H54 (cell line): Measurements from ENCODE around the gene SPON1.

Experiments
- DNase-seq: peaks from one replicate; pipeline ENCODE4 v3.0.0; 2011; ENCODE audit warnings: low spot score, mixed read lengths; ENCODE audit not compliant: insufficient read length
- FAIRE-seq: peaks from 3 replicates; lab custom pipeline; 2011; peaks lifted over from hg19 to GRCh38; lab: Jason Lieb, UNC
- POLR2A ChIP-seq: IDR thresholded peaks from 2 replicates; pipeline ENCODE4 v1.6.1; 2011; ENCODE audit warnings: low read depth, mild to moderate bottlenecking, low read length

Gene SPON1

DNA sequence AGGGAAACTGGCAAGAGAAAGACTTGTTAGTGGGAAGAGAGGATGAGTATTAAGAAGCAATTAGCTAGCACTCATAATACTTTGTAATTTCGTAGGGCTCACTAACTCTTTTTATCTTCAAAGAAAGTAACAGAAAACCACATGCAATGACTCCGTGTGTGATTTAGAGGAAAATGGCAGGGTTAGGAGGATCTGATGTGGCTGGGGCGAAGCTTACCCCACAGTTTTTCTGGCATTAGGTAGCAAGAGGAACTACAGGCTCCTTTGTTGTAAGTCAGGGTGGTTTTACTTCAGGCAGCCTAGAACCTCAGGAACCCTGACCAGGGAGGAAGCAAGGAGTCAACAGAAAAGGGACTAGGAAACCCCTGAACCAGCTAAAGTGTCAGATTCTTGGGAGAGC lies 89.7 kb downstream of the SPON1 start:
- no peak for DNase-seq
- FAIRE-seq: no peak
- no peak for TF ChIP-seq POLR2A

DNA sequence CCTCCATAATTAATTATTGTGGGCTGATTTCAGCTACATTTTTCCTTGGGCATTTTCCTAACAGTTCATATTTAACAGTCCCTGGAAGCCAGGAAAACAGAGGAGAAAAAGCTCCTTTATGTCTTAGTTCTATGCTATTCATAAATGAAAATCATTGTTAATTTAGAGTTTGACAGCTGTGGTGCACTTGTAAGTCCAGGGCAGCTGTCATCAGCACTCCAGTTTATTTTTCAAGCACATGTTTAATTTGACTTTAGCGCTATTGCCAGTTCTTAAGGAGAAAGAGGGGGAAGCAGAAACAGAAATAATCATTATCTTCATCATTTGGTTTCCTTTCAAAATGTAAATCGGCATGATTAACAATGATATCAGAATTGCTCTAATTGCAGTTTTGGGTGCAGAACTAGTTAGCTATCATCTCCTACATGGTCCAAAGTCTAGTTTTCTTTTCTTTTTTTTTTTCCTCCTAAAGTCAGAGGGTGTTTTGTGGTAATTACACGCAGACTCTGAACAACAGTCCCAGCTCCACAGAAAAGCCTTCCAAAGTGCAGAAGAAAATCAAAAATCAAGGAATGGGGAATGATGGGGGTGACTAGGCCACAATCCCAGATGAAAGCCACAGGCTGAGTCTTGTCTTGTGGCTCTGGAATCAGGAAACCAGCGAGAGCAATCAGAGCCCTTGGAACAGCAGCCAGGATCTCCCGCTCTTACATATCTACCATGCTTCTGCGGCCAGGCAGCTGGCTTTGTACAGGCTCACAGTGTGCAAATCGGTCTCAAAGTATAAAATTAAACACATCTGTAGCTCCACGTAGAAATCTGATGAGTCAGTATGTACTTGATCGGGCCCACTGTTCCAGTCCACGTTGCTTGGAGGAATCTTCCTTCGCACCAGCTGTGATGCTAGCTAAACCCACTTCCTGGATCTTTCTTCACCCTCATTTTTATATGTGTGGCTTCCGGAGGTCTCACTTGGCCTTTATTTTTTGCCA lies 91.9 kb downstream of the SPON1 start:
- no peak for DNase-seq
- no peak for TF ChIP-seq POLR2A
- no peak for FAIRE-seq

DNA sequence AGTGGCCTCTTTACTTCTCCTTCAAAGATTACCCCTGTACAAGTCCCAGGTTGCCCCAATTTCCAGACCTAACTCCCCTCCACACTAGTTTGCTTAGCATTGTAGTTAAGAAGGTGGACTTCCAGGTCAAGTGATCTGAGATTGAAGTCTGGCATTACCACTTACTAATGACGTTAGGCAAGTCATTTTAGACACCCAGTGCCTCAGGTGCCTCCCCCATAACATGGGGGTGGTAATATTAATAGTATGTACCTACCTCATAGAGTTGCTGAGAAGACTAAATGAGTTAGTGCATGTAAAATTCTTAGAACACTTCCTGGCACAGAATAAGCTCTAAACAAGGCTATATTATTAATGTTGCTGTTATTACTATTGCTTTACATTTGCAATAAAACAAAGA lies 93.4 kb downstream of the SPON1 start:
- no peak for TF ChIP-seq POLR2A
- FAIRE-seq: no peak

DNA sequence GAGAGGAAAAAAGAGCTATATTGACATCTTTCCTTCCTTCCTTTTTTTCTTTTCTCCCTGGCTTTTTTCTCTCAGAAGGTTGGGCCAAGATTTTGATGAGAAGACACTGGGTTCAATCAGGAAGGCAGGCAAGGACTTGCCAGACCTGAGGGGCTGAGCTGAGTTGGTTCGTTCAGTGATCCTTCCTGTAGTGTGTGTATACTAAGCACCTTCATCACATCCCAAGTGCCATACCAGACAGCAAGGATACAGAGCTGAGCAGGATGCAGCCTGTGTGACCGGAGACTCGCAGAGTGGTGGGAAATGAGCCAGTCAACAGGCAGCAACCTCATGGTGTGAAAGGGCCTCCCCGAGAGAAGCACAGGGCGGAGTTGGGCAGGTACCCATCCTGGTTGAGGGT lies 95.5 kb downstream of the SPON1 start:
- FAIRE-seq (no peak), DNase-seq (no peak)
- no peak for TF ChIP-seq POLR2A

More for the DNA sequence above, 93.4 kb downstream of the SPON1 start:
- no peak for DNase-seq

DNA sequence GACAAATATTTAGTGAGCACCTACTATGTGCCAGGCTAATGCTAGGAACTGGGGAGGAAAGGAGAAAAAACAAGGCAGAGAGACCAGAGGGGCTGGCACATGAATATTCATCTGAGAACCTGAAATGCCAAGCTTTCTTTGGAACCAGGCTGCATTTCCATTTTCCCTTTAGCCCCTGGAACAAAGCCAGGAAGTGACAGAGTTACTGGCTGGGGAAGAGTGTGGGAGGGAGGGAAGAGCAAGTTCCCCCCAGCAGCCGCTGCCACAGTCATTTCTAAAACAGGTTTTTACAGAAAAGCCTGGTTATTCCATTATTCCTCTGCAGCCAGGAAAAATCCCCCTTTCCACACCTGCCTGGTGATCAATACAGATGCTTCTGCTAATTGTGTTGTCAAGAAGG lies 97.0 kb downstream of the SPON1 start:
- DNase-seq (no peak), FAIRE-seq (no peak)
- TF ChIP-seq POLR2A: no peak

DNA sequence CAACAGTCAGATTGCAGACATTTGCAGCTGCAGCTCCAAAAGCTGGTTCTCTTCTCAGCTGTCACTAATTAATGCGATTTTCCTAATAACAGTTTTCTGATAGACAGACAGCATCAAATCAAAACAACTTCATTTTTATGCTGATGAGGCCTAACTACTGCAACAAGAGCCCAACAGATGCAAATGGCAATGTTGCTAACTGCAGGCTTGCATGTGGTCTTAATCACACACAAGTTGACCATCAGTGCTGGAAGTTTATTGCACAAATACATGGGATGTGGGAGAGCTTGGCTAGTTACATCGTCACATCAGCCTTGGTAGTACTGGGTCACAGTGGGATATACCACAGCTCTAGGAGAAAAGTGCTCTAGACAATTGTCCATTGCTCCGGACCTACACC lies 99.2 kb downstream of the SPON1 start:
- TF ChIP-seq POLR2A: no peak
- FAIRE-seq (no peak), DNase-seq (no peak)

DNA sequence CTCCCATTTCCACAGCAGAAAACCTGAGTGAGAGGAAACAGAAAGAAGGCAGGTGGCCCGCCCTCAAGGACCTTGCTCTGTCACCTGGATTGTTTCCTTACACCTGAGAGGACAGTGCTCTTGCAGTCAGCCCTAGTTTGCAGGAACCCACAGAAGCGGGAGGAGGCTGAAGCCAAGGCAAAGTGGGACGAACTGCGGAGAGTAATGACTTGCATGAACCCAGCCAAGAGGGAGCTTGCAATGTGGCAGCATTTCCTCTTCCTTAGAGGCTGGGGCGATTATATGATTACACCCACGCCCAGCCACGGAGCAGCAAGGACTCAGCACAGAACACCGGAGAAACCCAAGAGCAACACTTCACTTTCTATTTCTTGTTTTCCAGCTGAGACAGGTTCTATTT lies 102.6 kb downstream of the SPON1 start:
- FAIRE-seq (no peak), DNase-seq (no peak)
- TF ChIP-seq POLR2A: no peak

DNA sequence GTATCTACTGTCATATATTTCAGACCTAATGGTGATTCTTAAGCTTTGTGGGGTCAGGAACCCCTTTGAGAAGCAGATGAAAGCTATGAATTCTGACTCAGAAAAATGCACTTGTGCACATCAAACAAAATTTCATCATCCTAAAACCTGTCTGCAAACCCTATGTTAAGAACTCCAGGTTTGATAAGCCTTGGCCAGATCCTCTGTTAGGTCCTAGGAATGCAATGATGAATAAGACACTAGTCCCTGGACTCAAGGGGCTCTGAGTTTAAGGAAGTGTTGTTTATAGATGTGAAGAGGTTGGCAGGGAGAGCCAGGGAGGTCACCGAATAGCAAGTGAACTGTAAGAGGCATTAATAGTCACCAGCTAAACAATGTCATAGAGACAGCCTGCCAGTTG lies 103.2 kb downstream of the SPON1 start:
- FAIRE-seq (no peak), DNase-seq (no peak)
- no peak for TF ChIP-seq POLR2A

DNA sequence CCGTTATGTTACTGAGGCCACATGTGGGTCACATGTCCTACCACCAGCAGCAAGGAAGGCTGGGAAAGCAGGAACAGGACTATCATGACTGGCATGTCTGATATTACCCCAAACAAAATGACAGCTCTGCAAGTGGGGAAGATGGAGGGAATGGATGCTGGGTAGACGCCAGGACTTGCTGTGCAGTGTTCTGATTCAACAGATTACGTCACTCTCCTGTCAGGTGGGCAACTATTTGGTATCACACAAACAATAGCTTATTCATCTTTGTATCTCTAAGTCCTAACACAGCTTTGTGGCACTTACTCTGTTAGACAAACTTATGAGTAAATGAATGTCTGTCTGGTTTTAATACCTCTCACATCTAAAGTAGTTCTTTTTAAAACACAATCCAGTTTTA lies 105.2 kb downstream of the SPON1 start:
- TF ChIP-seq POLR2A: no peak
- DNase-seq (no peak), FAIRE-seq (no peak)

DNA sequence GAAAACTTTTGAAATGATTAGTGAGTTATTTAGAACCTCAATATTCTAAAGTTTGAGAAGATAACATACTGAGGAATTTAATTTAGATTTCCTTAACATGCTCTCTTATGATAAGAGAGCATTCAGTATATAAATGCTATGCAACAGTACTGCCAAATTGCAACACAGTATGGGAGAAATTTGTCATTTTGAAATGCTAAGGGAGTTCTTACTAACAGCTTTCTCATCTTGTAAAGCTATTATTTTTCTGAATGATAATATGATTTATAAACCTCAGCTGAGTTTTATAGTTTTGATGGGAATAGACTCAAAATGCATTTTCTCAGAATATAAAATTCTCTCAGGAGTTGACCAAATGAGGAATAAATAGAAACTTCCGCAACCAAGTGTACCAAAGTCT lies 108.4 kb downstream of the SPON1 start:
- FAIRE-seq (no peak), DNase-seq (no peak)
- TF ChIP-seq POLR2A: no peak

DNA sequence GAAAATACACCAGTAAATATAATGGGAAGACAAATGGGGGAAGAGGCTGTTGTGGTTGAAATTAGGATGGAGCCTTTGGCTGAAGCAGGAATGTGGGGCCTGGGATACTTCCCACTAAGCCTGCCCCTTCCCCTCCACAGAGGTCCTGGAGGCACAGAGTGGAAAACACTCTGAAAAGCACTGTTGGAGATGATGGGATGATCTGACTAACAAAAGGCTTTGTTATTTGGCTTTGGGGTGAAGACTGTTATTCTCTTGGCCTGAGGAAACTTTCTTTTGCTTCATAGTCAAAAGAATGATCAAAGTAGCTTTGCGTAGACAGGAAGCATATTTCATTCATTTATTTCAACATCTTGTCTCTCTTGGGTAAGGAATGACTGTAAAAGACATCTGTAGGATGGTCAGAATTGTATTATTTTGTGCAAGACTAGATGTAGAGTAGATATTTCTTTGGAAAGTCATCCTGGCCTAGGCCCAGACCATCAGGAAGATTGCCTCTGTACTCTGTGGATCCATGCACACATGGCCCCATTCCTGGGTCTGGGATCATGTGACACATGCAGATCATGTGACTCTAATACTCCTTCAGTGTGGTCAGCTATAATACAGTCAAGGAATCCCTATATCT lies 111.4 kb downstream of the SPON1 start:
- TF ChIP-seq POLR2A: no peak
- FAIRE-seq (no peak), DNase-seq (no peak)

DNA sequence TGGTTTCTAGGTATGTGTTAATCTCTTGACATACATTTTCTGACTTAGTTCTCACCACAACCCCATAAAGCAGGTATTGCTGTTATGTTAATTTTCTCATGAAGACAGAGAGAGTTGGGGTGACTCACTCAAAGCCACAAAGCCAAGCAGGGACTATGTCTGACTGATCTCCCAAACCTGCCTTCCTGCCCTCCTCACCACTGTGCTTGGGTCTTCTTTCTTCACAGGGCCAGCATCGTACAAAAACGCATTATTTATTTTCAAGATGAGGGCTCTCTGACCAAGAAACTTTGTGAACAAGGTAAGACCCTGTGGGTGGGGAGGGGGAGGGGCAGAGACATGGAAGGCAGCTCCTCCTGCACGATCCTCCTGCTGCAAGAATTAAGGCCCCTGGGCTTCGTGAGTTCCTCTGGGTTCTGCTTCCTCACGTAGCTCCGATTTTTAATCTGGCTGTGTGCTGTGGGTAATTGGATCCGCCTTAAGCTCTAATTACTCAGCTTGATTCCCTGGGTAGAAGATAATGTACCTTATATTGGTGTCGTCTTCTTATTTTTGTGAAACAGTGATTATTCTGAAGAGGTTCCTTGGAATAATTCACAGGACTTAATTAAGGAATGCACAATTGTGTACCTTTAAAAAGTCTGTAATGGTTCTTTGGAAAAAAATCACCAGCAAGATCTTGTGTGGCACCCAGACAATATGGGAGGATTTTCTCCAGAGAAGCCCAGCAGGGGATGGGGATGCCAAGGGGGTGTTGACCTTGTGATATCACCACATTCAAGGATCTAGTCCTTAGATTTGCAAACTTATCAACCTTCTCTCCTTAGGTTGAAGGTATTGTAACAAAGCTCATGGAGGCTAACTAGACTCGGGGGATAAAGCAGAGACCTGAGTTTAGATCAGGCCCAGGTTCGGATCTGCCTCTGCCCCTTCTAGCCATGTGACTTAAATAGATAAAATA lies 112.9 kb downstream of the SPON1 start:
- FAIRE-seq (no peak), DNase-seq (no peak)
- TF ChIP-seq POLR2A: no peak

DNA sequence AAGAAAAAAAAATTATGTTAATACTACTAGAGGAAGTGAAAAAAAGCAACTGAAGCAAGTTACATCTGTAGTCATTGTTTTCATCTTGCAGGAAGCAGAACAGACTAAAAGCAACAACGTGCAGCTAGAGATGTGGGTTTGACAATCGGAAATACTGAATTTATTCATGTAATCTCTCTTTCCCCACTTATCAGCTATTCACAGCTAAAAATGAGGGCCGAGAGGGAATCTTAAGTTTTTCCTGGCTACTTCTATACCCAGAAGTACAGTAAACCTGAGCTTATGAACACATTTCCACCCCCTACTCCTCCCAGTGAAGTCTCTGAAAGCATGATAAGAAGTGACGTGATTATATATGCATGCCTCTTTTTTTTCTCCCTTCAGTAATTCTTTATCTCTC lies 116.5 kb downstream of the SPON1 start:
- FAIRE-seq (no peak), DNase-seq (no peak)
- TF ChIP-seq POLR2A: no peak
